ENCODE data around the gene MRPS27.

MRPS27 gene

DNA sequence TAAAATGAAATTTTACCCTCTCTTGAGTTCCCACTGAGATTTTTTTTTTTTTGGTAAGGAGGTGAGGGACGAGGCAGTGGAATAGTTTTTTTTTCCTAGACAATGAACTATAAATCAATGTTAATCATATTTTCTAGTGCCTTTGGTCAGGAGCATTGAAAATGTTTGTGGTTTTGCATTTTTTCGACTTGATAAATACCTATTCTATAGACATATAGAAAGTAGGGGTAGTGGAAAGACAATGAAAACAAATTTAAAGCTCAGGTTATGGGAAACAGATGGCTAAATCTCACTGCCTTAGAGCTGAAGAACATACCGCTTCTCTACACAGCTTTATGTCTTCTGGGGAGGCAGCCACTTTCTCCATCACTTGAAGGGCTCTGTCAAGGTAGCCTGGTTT lies 94.3 kb downstream of the MRPS27 start:
- no peak for DNase-seq

GRCh38 chr5:72224946-72225463 lies 95.0 kb downstream of the MRPS27 start:
- DNase-seq = no peak

DNA sequence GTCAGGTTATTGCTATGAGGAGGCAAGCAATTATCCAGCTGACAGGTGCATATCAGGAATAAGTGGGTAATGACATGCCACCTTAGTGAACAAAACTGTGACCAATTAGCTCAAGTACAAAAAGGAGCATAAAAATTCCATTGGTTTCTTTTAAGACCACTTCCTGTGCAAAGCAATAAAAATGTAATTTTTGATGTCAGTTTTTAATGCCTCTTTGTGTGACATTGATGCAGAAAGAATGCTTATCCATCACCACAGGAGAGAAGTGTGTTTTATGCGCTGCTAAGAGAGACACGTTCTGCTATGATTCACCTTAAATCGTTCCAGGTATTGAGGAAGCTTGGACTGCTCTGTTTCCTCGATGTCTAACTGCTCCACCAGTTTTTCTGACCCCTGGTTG lies 96.7 kb downstream of the MRPS27 start:
- no peak for DNase-seq

DNA sequence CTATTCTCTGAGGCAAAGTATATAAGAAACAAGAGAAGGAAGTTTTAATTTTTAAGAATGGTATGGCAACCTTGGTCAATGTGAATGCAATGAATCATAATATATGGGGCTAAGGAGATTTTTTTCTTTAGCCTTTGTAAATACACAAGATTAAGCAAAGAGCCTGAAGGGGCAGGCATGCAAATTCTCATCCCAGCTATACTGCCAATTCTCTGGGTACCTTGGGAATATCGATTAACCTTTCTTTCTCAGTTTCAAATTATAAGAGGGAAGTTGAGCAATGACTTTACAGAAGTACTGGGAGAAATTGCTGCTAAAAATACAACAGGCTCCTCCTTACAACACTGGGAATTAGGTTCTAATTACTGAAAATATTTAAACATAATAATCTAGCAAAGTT lies 97.5 kb downstream of the MRPS27 start:
- DNase-seq = no peak

- no peak for DNase-seq
These were observed 98.5 kb downstream of the MRPS27 start for GRCh38 chr5:72221541-72221940.

- no peak for DNase-seq
These were observed 98.9 kb downstream of the MRPS27 start for GRCh38 chr5:72221099-72221498.

GRCh38 chr5:72216756-72217155 lies 103.3 kb downstream of the MRPS27 start:
- DNase-seq = no peak

GRCh38 chr5:72214168-72214567 lies 105.9 kb downstream of the MRPS27 start:
- no peak for DNase-seq

DNA sequence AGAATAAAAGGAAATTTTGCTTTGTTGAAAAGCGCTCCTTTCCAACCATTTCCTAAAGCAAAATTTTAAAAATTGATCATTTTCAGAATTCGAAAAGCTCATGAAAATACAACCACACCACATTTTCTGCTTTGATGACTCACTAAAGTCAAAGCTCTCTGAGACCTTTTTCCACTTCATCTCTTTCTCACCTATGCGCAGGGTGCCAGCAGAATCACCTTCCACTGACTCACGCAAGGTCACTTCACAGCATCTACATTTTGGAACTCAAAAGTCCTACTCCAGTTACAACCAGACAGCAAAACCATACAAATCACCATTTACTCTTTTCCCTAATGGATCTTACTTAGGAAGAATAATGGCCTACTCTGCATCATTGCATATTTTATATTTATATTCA lies 106.6 kb downstream of the MRPS27 start:
- DNase-seq = no peak

DNA sequence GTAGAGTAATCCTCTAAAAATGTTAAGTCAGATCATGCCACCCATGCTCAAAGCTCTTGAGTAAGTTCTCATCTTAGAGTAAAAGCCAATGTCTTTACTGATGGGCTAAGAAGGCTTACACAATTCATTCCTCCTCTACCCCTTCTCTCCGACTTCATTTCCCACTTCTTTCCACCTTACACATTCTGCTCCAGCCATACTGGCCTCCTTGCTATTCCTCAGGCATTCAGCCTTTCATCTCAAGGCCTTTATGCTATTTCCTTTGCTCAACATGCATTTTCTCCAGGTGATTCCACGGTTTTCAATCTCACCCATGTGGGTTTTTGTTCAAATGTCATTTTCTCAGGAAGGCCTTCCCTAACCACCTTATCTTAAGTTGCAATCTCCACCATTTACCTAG lies 107.9 kb downstream of the MRPS27 start:
- DNase-seq = no peak

DNA sequence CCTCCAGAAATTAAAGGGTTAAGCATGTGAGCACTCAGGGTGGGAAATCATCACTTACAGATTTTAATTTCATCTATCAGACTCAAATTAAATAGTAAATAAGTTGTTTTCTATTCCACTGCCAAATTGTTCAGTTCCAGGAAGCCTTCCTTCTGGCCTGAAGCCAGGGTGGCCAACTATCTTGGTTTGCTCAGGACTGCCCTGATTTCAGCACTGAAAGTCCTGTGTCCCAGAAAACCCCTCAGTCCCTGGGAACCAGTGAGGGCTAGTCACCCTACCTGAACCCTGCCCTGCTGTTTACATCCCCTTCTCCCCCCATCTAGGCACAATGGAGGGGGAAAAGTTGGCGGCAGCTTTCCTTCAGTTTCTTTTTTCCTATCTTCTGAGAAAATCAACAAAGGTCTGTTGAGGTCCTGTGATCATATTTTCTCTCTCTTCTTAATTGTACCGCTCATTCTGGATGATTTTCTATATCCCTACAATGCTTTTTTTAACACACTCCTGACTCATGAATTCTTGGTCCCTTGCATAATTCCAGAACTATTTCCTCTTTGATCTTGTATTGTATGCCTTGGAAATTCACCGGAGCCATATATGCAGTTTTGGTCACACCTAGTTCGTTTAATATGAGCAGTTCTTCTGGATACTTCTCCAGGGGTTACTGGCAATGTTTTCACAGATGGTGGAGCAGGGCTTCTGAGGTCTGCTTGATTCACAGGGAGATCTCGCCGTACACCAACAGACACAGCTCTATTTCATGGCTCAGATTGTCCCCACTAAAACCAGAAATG lies 109.0 kb downstream of the MRPS27 start:
- DNase-seq = peak; percentile 1

DNA sequence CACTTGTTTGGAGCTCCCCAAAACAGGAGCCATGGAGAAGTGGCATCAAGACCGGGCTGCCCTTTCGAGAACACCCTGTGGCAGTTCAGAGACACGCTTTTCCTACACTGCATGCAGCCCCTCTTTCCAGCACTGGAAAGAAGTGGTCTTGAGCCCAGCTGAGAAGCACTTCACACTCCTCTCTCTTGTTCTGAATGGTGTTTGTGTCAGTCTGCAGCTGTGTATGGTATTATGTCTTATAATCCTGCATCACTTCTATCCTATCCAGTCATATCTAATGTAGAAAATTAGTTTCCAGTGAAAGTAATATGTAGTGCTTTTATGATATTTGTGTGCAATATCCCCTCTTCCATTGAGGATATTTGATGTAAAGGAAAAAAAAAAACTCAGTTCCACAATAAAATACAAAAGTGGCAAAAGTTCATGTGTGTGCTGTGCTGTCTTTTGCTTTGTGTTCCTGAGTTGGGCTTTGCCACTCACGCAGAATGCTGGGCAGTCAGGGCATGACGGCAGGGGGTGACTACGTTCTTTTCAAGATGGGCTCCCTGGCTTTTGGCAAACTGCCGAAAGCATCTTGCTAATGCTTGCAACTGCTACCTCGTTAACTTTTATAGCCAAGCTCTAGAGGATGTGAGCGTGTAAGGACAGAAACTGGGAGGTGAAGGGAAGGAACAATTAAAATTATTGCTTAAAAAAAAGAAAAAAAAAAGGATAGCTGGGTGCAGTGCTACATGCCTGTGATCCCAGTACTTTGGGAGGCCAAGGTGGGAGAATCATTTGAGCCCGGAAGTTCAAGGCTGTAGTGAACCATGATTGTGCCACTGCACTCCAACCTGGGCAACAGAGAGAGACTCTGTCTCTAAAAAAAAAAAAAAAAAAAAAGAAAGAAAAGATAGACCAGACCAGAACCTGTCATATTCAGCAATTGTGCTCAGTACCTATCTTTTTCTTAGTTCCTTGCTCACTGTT lies 110.6 kb downstream of the MRPS27 start:
- DNase-seq = peak; percentile 87

GRCh38 chr5:72208324-72208926 lies 111.6 kb downstream of the MRPS27 start:
- no peak for DNase-seq

GRCh38 chr5:72206994-72207393 lies 113.0 kb downstream of the MRPS27 start:
- DNase-seq = no peak

- no peak for DNase-seq
These were observed 113.9 kb downstream of the MRPS27 start for GRCh38 chr5:72206160-72206559.

GRCh38 chr5:72205431-72206009 lies 114.5 kb downstream of the MRPS27 start:
- no peak for DNase-seq

- DNase-seq = no peak
These were observed 115.1 kb downstream of the MRPS27 start for GRCh38 chr5:72204946-72205345.

DNA sequence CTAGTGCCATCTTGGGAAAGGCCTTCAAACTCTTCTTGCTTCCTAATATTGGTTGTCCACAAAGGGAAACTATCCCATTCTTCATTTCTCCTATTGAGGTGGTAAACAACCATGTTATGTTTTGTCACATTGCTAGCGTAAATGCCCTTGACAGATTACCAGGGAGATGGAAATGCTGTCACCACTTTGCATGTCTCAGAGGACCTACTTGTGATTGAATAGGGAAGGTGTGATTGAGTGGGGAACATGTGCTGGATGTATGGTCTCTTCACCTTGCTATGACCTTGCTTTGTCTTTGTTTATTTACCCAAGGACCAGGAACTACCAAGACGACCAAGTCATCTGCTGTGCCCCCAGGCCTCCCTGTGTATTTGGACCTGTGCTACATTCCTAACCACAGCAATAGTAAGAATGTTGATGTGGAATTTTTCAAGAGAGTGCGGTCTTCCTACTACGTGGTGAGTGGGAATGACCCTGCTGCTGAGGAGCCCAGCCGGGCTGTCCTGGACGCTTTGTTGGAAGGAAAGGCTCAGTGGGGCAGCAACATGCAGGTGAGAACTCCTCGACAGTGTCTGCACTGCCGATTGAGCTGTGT lies 116.7 kb downstream of the MRPS27 start:
- no peak for DNase-seq

GRCh38 chr5:72202331-72202825 lies 117.7 kb downstream of the MRPS27 start:
- DNase-seq = no peak

DNA sequence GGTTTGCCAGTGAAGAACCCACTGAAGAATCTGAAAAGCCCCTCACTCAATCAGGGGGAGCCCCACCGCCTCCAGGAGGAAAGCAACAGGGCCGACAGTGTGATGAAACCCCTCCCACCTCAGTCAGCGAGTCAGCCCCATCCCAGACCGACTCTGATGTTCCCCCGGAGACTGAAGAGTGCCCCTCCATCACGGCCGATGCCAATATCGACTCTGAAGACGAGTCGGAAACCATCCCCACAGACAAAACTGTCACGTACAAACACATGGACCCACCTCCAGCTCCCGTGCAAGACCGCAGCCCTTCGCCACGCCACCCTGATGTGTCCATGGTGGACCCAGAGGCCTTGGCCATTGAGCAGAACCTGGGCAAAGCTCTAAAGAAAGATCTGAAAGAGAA lies 120.4 kb downstream of the MRPS27 start:
- no peak for DNase-seq

DNA sequence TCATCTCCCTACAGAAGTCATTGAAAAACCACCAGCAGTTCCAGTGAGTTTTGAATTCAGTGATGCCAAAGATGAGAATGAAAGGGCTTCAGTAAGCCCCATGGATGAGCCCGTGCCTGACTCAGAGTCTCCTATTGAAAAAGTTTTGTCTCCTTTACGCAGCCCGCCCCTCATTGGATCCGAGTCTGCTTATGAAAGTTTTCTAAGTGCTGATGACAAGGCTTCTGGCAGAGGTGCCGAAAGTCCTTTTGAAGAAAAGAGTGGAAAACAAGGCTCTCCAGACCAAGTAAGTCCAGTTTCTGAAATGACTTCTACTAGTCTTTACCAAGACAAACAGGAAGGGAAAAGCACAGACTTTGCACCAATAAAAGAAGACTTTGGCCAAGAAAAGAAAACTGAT lies 122.6 kb downstream of the MRPS27 start:
- no peak for DNase-seq

DNA sequence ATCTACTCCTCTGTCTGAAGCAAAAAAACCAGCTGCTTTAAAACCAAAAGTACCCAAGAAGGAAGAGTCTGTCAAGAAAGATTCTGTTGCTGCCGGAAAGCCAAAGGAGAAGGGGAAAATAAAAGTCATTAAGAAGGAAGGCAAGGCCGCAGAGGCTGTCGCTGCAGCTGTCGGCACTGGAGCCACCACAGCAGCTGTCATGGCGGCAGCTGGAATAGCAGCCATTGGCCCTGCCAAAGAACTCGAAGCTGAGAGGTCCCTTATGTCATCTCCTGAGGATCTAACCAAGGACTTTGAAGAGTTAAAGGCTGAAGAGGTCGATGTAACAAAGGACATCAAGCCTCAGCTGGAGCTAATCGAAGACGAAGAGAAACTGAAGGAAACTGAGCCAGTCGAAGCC lies 124.5 kb downstream of the MRPS27 start:
- no peak for DNase-seq
